HepG2 (cell line): Measurements from ENCODE around the gene NEDD8. TPM values are rescaled to one million over a fixed set of nuclear protein-coding genes. Genes with fewer than 3 reads are reported as not detected.
A peak's percentile ranks its signal among the peaks of the same experiment; 100 is the strongest.

Source experiments
- ATAC-seq: fragments of 200-7000 bp; cut with Tn5 transposase; 3 replicates; pipeline ENCODE4 v1.9.1; 2020; ENCODE audit warnings: mild to moderate bottlenecking, moderate library complexity
- BruUV-seq: library from RNA; stranded (reverse); fragments of 400-500 nt; replicated peaks from 2 replicates; lab custom pipeline; 2021; lab: Mats Ljungman, UMichigan
- CTCF ChIA-PET: fragments of 300-600 bp; formaldehyde crosslinking; extraction: SDS; loops from one replicate; lab custom pipeline; 2021; ENCODE audit warnings: low total read pairs, inconsistent platforms, low intra/inter-chr PET ratio; lab: Yijun Ruan, JAX
- POLR2A ChIA-PET: fragments of 350-600 bp; sonication (Branson Sonifier 250); formaldehyde crosslinking; loops from one replicate; lab custom pipeline; 2020; ENCODE audit warnings: antibody characterized with exemption, inconsistent platforms; lab: Yijun Ruan, JAX
- DNase-seq: peaks from one replicate; pipeline ENCODE4 v3.0.0-alpha.2; 2015; ENCODE audit warnings: low spot score
- FAIRE-seq: peaks from 3 replicates; lab custom pipeline; 2011; peaks lifted over from hg19 to GRCh38; lab: Jason Lieb, UNC
- H2AFZ ChIP-seq: one replicate; pipeline ENCODE4 v1.6.1; 2011; ENCODE audit warnings: low read length, inconsistent platforms
- H3K27ac ChIP-seq: fragments of 300-600 bp; 3 replicates; pipeline ENCODE4 v1.8.0; 2011; ENCODE audit warnings: mixed run types, mild to moderate bottlenecking, mixed read lengths, low read length, inconsistent platforms; ENCODE audit not compliant: insufficient read depth; ENCODE audit errors: extremely low read length
- H3K27me3 ChIP-seq, 2 experiments: fragments of 200-600 bp in 1 of 2; 2 replicates in 1 of 2; 3 replicates in 1 of 2; pipeline versions ENCODE4 v1.6.0 to v1.8.0; 2011; ENCODE audit warnings: low read length in 2 of 2, mild to moderate bottlenecking in 2 of 2, moderate library complexity in 2 of 2, inconsistent platforms in 1 of 2; ENCODE audit not compliant: insufficient read depth in 2 of 2, control insufficient read depth in 1 of 2
- H3K36me3 ChIP-seq, 2 experiments: fragments of 200-600 bp in 1 of 2; replicated peaks in 1 of 2; 2 replicates in 1 of 2; 3 replicates in 1 of 2; pipeline versions ENCODE4 v1.5.1 to v1.8.0; 2011; ENCODE audit warnings: low read length in 2 of 2, inconsistent platforms in 1 of 2; ENCODE audit not compliant: insufficient read depth in 2 of 2, control insufficient read depth in 1 of 2
- H3K4me1 ChIP-seq: 2 replicates; pipeline ENCODE4 v1.5.1; 2012; ENCODE audit warnings: low read length, inconsistent platforms; ENCODE audit not compliant: insufficient read depth
- H3K4me2 ChIP-seq: 2 replicates; pipeline ENCODE4 v1.6.0; 2011; ENCODE audit warnings: low read depth, low read length, inconsistent platforms
- H3K4me3 ChIP-seq, 3 experiments: fragments of 200-600 bp in 1 of 3; sonication (generic), shearing (Covaris generic) in 1 of 3; replicated peaks in 1 of 3; 2 replicates each; pipeline ENCODE4 v1.5.1; 2011 to 2016; ENCODE audit warnings: low read length in 3 of 3, inconsistent platforms in 2 of 3, low read depth in 2 of 3, mild to moderate bottlenecking in 2 of 3, control low read depth in 1 of 3, mixed read lengths in 1 of 3; ENCODE audit not compliant: insufficient read depth in 1 of 3
- H3K79me2 ChIP-seq: one replicate; pipeline ENCODE4 v1.6.1; 2011; ENCODE audit warnings: low read length, inconsistent platforms; ENCODE audit not compliant: insufficient read depth
- H3K9ac ChIP-seq: 2 replicates; pipeline ENCODE4 v1.6.0; 2011; ENCODE audit warnings: mild to moderate bottlenecking, low read depth, low read length, inconsistent platforms; ENCODE audit not compliant: insufficient read depth
- H3K9me3 ChIP-seq: 2 replicates; pipeline ENCODE4 v1.5.1; 2012; ENCODE audit warnings: mild to moderate bottlenecking, low read length
- H4K20me1 ChIP-seq: 2 replicates; pipeline ENCODE4 v1.6.0; 2011; ENCODE audit warnings: inconsistent platforms, mild to moderate bottlenecking, low read length, moderate library complexity; ENCODE audit not compliant: insufficient read depth
- AGO2 ChIP-seq: fragments of 200-400 bp; formaldehyde crosslinking; optimal IDR thresholded peaks from 2 replicates; pipeline ENCODE3; 2017; ENCODE audit warnings: mild to moderate bottlenecking, low read depth, low read length, moderate library complexity
- DZIP1 ChIP-seq: sonication (generic); formaldehyde crosslinking; IDR thresholded peaks from 2 replicates; pipeline ENCODE4 v1.5.0; 2020; ENCODE audit warnings: mild to moderate bottlenecking, missing genetic modification reagents
- ETS1 ChIP-seq: sonication (generic); formaldehyde crosslinking; IDR thresholded peaks from 2 replicates; pipeline ENCODE4 v1.4.0; 2020; ENCODE audit warnings: missing genetic modification reagents
- GABPB1 ChIP-seq: IDR thresholded peaks from 2 replicates; pipeline ENCODE4 v1.6.1; 2016; ENCODE audit warnings: mild to moderate bottlenecking, missing genetic modification reagents, moderate library complexity, missing compliant biosample characterization
- HNF1A ChIP-seq, 2 experiments: sonication (generic) in 1 of 2; formaldehyde crosslinking in 1 of 2; IDR thresholded peaks; 2 replicates each; pipeline versions ENCODE4 v1.4.0 to v1.6.1; 2016 to 2020; ENCODE audit warnings: borderline replicate concordance in 1 of 2, low read depth in 1 of 2, mild to moderate bottlenecking in 1 of 2, missing genetic modification reagents in 1 of 2
- IKZF5 ChIP-seq: IDR thresholded peaks from 2 replicates; pipeline ENCODE4 v1.6.1; 2018; ENCODE audit warnings: missing genetic modification reagents, mild to moderate bottlenecking, missing compliant biosample characterization
- ISL2 ChIP-seq: sonication (generic); formaldehyde crosslinking; IDR thresholded peaks from 2 replicates; pipeline ENCODE4 v1.5.0; 2020; ENCODE audit warnings: missing genetic modification reagents
- POLR2G ChIP-seq: fragments of 200-400 bp; formaldehyde crosslinking; IDR thresholded peaks from 2 replicates; pipeline ENCODE4 v1.6.1; 2018; ENCODE audit warnings: mild to moderate bottlenecking, low read depth, low read length, moderate library complexity
- SSRP1 ChIP-seq: IDR thresholded peaks from 2 replicates; pipeline ENCODE4 v1.6.1; 2016; ENCODE audit warnings: control low read depth
- ZBTB38 ChIP-seq: sonication (generic); formaldehyde crosslinking; IDR thresholded peaks from 2 replicates; pipeline ENCODE4 v1.5.1; 2020; ENCODE audit warnings: mild to moderate bottlenecking, missing genetic modification reagents
- ZNF138 ChIP-seq: sonication (generic); formaldehyde crosslinking; IDR thresholded peaks from 2 replicates; pipeline ENCODE4 v1.5.0; 2020; ENCODE audit warnings: mild to moderate bottlenecking, low read depth, missing genetic modification reagents
- ZNF251 ChIP-seq: sonication (generic); formaldehyde crosslinking; IDR thresholded peaks from 2 replicates; pipeline ENCODE4 v1.9.0; 2021; ENCODE audit warnings: mild to moderate bottlenecking, missing genetic modification reagents
- ZNF331 ChIP-seq: sonication (generic); formaldehyde crosslinking; IDR thresholded peaks from 2 replicates; pipeline ENCODE4 v1.4.0; 2020; ENCODE audit warnings: missing genetic modification reagents
- WGBS: methylation state at CpG from one replicate; pipeline ENCODE4 v1.1.6; 2017; ENCODE audit warnings: low lambda C conversion rate; 5-methylcytosine and 5-hydroxymethylcytosine counted together
- in situ Hi-C: cut with HindIII; loops from 2 replicates; pipeline ENCODE4 v1.10.0; 2017; ENCODE audit warnings: low pct_unique_long_range_greater_than_20kb; ENCODE audit not compliant: extremely low pct_ligation_motif_present
- intact Hi-C: fragments of 100-400 bp; cut with micrococcal nuclease; formaldehyde crosslinking; loops from one replicate; pipeline ENCODE4 v1.10.0; 2022; ENCODE audit not compliant: unreplicated experiment
- polyA plus RNA-seq, 8 experiments: library from polyadenylated mRNA; depleted of rRNA in 3 of 8; stranded (reverse) in 7 of 8; unstranded in 1 of 8; fragments of >200 nt; fragmentation: Illumina TruSeq in 4 of 8; extraction: Trizol in 4 of 8; gene quantifications; 2 replicates each; pipeline versions ENCODE4 v1.2.1 to v1.2.3, GENCODE V29; 2011 to 2016; ENCODE audit warnings: low read depth in 4 of 8, missing spikeins in 1 of 8, mixed read lengths in 1 of 8; ENCODE audit not compliant: insufficient read depth in 1 of 8
- total RNA-seq, 5 experiments: library from RNA; depleted of rRNA; stranded (reverse); fragments of >200 nt; fragmentation: Illumina TruSeq; extraction: Trizol; gene quantifications; 2 replicates each; pipeline ENCODE4 v1.2.3, GENCODE V29; 2016; ENCODE audit warnings: low read depth in 1 of 5

NEDD8 gene
- total and polyA plus RNA-seq, 2 of the 13 experiments (the other 11 are each of a cell fraction or from before 2014, with no cell fraction given), result 535 to 713 TPM

- WGBS, result 92% methylated on average over 20 of the region's 20 CpGs
- peaks cover 4 to 9% of the 10 kb centered on the region in 2 experiments; a peak in 3 of 5 replicates for H3K36me3 ChIP-seq
- no peaks in the 10 kb centered on the region for H3K9me3 ChIP-seq
- TF ChIP-seq AGO2 (peak; percentile 34), HNF1A (IDR thresholded peaks at IDR 0.05; ENCODE audit: low read depth) (no peak), HNF1A (CRISPR knock-in tag; IDR thresholded peaks at IDR 0.05; ENCODE audit: borderline replicate concordance) (no peak), IKZF5 (CRISPR knock-in tag) (no peak), ZNF331 (no peak), GABPB1 (CRISPR knock-in tag) (0 out of 2 replicates have a peak, but pooled peaks have one; percentile 9), DZIP1 (0 out of 2 replicates have a peak, but pooled peaks have one; percentile 31), POLR2G (peak; percentile 23), ZBTB38 (CRISPR knock-in tag) (peak; percentile 76), ZNF251 (CRISPR knock-in tag) (no peak), ETS1 (CRISPR knock-in tag) (no peak), SSRP1 (CRISPR knock-in tag) (peak; percentile 37; the same call in 1 of the 2 replicates), ZNF138 (CRISPR knock-in tag) (no peak), ISL2 (CRISPR knock-in tag) (no peak)
- H3K27ac ChIP-seq, result no peak overlapping the region
- DNase-seq (no peak), FAIRE-seq (no peak), ATAC-seq (peak; percentile 12)
- H3K4me1 ChIP-seq, result no peaks in the 10 kb centered on the region
- BruUV-seq, result no TSS peak
- H3K4me3 ChIP-seq, result no peak overlapping the region
- H3K27me3 ChIP-seq, result no peaks in the 10 kb centered on the region
- in situ Hi-C loops, result no loop called here
- no peak overlapping the region for H3K4me2 ChIP-seq
- intact Hi-C loops, result no loop called here
- H4K20me1 ChIP-seq, result no peaks in the 10 kb centered on the region
- no peak overlapping the region for H2AFZ ChIP-seq
- POLR2A ChIA-PET, result interaction anchor here (1.0 to 3.3 kb wide), 4 partner anchors 8 to 26 kb away, joined by 3 to 13 read pairs (median 8); partner anchors contain the start of genes IRF9, PSME2 and RNF31
- H3K79me2 ChIP-seq, result no peaks in the 10 kb centered on the region
- CTCF ChIA-PET, result no interaction called here
- no peak overlapping the region for H3K9ac ChIP-seq
Measured at GRCh38 chr14:24172871-24173281, 59.3 kb downstream of the NEDD8 start.
